ENCODE measurements around the gene PRKD2.

DNA sequence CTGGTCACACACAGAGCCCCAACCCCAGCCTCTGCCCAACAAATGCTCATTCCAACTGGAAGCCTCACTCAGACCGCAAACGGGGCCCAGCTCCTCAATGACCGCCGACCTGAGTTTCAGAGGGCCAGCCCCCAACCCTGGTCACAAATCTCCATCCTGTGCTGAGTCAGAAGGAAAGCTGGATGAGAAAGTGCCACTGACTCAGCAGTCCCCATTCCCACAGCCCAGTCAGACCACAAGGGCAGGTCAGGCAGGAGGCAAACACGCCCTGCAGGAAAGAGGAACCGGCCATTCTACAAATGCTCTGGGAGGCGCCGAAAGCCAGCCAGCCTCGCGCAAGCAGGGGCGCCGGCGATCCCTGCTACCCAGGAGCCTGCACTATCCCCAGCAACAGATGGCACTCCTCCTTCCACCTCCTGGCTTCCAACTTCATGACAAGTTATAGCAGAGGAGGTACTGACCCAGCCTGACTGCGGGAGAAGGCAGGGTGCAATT is 14.1 kb upstream of the PRKD2 start:
- TF ChIP-seq, protein P1, sequence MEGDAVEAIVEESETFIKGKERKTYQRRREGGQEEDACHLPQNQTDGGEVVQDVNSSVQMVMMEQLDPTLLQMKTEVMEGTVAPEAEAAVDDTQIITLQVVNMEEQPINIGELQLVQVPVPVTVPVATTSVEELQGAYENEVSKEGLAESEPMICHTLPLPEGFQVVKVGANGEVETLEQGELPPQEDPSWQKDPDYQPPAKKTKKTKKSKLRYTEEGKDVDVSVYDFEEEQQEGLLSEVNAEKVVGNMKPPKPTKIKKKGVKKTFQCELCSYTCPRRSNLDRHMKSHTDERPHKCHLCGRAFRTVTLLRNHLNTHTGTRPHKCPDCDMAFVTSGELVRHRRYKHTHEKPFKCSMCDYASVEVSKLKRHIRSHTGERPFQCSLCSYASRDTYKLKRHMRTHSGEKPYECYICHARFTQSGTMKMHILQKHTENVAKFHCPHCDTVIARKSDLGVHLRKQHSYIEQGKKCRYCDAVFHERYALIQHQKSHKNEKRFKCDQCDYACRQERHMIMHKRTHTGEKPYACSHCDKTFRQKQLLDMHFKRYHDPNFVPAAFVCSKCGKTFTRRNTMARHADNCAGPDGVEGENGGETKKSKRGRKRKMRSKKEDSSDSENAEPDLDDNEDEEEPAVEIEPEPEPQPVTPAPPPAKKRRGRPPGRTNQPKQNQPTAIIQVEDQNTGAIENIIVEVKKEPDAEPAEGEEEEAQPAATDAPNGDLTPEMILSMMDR (IDR thresholded peaks at IDR 0.05): no peak
- peak in 1 of 2 donors; percentile 48 for TF ChIP-seq POLR2A (IDR thresholded peaks at IDR 0.05)

Data from adrenal gland (tissue), 5 donors.